Stimulated activated naive CD8-positive, alpha-beta T cell treated with anti-CD3 and anti-CD28 coated beads, Interleukin-15, amount 100 ng/mL, for 72 hours (primary cell): ENCODE data around the gene EPB41.

Source experiments
- ATAC-seq: fragments of 150-1000 bp; cut with Tn5 transposase; 2 replicates; pipeline ENCODE4 v1.10.0; 2021; ENCODE audit warnings: mild to moderate bottlenecking, moderate library complexity
- DNase-seq, 2 donors: peaks; one replicate each; pipeline ENCODE4 v3.0.0; 2021 to 2022
- H3K27ac Mint-ChIP-seq, 2 donors: one replicate each; pipeline ENCODE4 v1.8.0; 2022; ENCODE audit warnings: mild to moderate bottlenecking in 2 of 2, mixed read lengths in 2 of 2, moderate library complexity in 2 of 2
- H3K27me3 Mint-ChIP-seq: one replicate; pipeline ENCODE4 v1.8.0; 2022; ENCODE audit warnings: mixed read lengths
- H3K4me1 Mint-ChIP-seq: one replicate; pipeline ENCODE4 v1.8.0; 2022; ENCODE audit warnings: mild to moderate bottlenecking, mixed read lengths
- H3K4me3 Mint-ChIP-seq, 2 donors: one replicate each; pipeline ENCODE4 v1.8.0; 2022; ENCODE audit warnings: mild to moderate bottlenecking in 2 of 2, mixed read lengths in 2 of 2, moderate library complexity in 1 of 2
- H3K9me3 Mint-ChIP-seq, 2 donors: one replicate each; pipeline ENCODE4 v1.8.0; 2022; ENCODE audit warnings: mixed read lengths in 2 of 2

Gene EPB41

GRCh38 chr1:29113413-29114117 lies 199.2 kb downstream of the EPB41 start:
- no peaks in the 10 kb centered on the region for H3K9me3 Mint-ChIP-seq
- no peaks in the 10 kb centered on the region for H3K27me3 Mint-ChIP-seq
- ATAC-seq (no peak), DNase-seq (no peak)
- H3K4me1 Mint-ChIP-seq: peaks cover 23% of the 10 kb centered on the region
- no peak overlapping the region for H3K4me3 Mint-ChIP-seq
- H3K27ac Mint-ChIP-seq: peak overlapping the region in 1 of 2 donors; percentile 14

- ATAC-seq (no peak), DNase-seq (no peak)
- H3K9me3 Mint-ChIP-seq: no peaks in the 10 kb centered on the region
- no peak overlapping the region for H3K4me3 Mint-ChIP-seq
- H3K4me1 Mint-ChIP-seq: peaks cover 23% of the 10 kb centered on the region
- no peaks in the 10 kb centered on the region for H3K27me3 Mint-ChIP-seq
- no peak overlapping the region for H3K27ac Mint-ChIP-seq
Measured at GRCh38 chr1:29114654-29115053, 200.3 kb downstream of the EPB41 start.

GRCh38 chr1:29117381-29117780 lies 203.0 kb downstream of the EPB41 start:
- H3K27ac Mint-ChIP-seq: peak overlapping the region in 1 of 2 donors; percentile 23
- H3K27me3 Mint-ChIP-seq: peaks cover 2% of the 10 kb centered on the region
- ATAC-seq: no peak
- DNase-seq: no peak
- peaks cover 23% of the 10 kb centered on the region for H3K4me1 Mint-ChIP-seq
- H3K4me3 Mint-ChIP-seq: no peak overlapping the region
- H3K9me3 Mint-ChIP-seq: no peaks in the 10 kb centered on the region

GRCh38 chr1:29119121-29119929 lies 205.0 kb downstream of the EPB41 start:
- ATAC-seq: no peak
- Mint-ChIP-seq H3K9me3 (no peaks in the 10 kb centered on the region), H3K4me3 (no peak overlapping the region), H3K4me1 (peaks cover 21% of the 10 kb centered on the region), H3K27ac (no peak overlapping the region), H3K27me3 (peaks cover 15% of the 10 kb centered on the region)
- DNase-seq: no peak

- Mint-ChIP-seq H3K27ac (no peak overlapping the region), H3K4me1 (peaks cover 24% of the 10 kb centered on the region), H3K4me3 (no peak overlapping the region), H3K9me3 (no peaks in the 10 kb centered on the region), H3K27me3 (peaks cover 19% of the 10 kb centered on the region)
- no peak for DNase-seq
- ATAC-seq: no peak
Measured at GRCh38 chr1:29120367-29120766, 206.0 kb downstream of the EPB41 start.

GRCh38 chr1:29120947-29121485 lies 206.6 kb downstream of the EPB41 start:
- peaks cover 31% of the 10 kb centered on the region for H3K4me1 Mint-ChIP-seq
- peaks cover 26% of the 10 kb centered on the region for H3K27me3 Mint-ChIP-seq
- no peak overlapping the region for H3K27ac Mint-ChIP-seq
- H3K4me3 Mint-ChIP-seq: no peak overlapping the region
- H3K9me3 Mint-ChIP-seq: no peaks in the 10 kb centered on the region
- ATAC-seq: peak; percentile 85
- DNase-seq: peak; percentile 81

- Mint-ChIP-seq H3K9me3 (no peaks in the 10 kb centered on the region), H3K4me1 (peaks cover 31% of the 10 kb centered on the region), H3K27ac (no peak overlapping the region), H3K4me3 (peak overlapping the region; percentile 44 to 45), H3K27me3 (peaks cover 29% of the 10 kb centered on the region)
- ATAC-seq: peak; percentile 18
- no peak for DNase-seq
Measured at GRCh38 chr1:29121516-29121935, 207.2 kb downstream of the EPB41 start.

- DNase-seq: no peak
Measured at GRCh38 chr1:29121936-29122681, 207.7 kb downstream of the EPB41 start.

GRCh38 chr1:29122682-29123052 lies 208.3 kb downstream of the EPB41 start:
- peak overlapping the region in 1 of 2 donors; percentile 87 for H3K27ac Mint-ChIP-seq

More at GRCh38 chr1:29121936-29122681, 207.7 kb downstream of the EPB41 start:
- Mint-ChIP-seq H3K27me3 (peaks cover 29% of the 10 kb centered on the region), H3K27ac (no peak overlapping the region), H3K4me1 (peaks cover 28% of the 10 kb centered on the region), H3K4me3 (peak overlapping the region; percentile 76 to 86), H3K9me3 (no peaks in the 10 kb centered on the region)
- ATAC-seq: no peak

GRCh38 chr1:29123053-29123886 lies 208.9 kb downstream of the EPB41 start:
- H3K4me3 Mint-ChIP-seq: peak overlapping the region; percentile 76 to 86
- DNase-seq: peak; percentile 38 to 48
- peak; percentile 3 for ATAC-seq

More at GRCh38 chr1:29122682-29123052, 208.3 kb downstream of the EPB41 start:
- Mint-ChIP-seq H3K9me3 (no peaks in the 10 kb centered on the region), H3K4me1 (peaks cover 23% of the 10 kb centered on the region), H3K27me3 (peaks cover 29% of the 10 kb centered on the region), H3K4me3 (peak overlapping the region; percentile 76 to 86)
- DNase-seq (no peak), ATAC-seq (no peak)

GRCh38 chr1:29123887-29124365 lies 209.6 kb downstream of the EPB41 start, which contains the start of gene TMEM200B:
TSS of gene TMEM200B (minus strand) at chr1:29123903. CDS start at chr1:29121828, 2,075 bp downstream.
- Mint-ChIP-seq H3K27ac (peak within 1 kb of the TSS in 1 of 2 donors; percentile 87), H3K27me3 (peaks cover 29% of the 10 kb centered on the region), H3K4me3 (peak within 1 kb of the TSS; percentile 83 to 88), H3K4me1 (peaks cover 22% of the 10 kb centered on the region), H3K9me3 (no peaks in the 10 kb centered on the region)
- ATAC-seq (peak; percentile 33), DNase-seq (peak in 1 of 2 donors; percentile 24)

More at GRCh38 chr1:29123053-29123886, 208.9 kb downstream of the EPB41 start:
- H3K9me3 Mint-ChIP-seq: no peaks in the 10 kb centered on the region
- H3K4me1 Mint-ChIP-seq: peaks cover 22% of the 10 kb centered on the region
- peaks cover 29% of the 10 kb centered on the region for H3K27me3 Mint-ChIP-seq
- H3K27ac Mint-ChIP-seq: no peak overlapping the region

GRCh38 chr1:29124366-29125236 lies 210.2 kb downstream of the EPB41 start:
- Mint-ChIP-seq H3K9me3 (no peaks in the 10 kb centered on the region), H3K4me3 (peak overlapping the region; percentile 83 to 88), H3K27me3 (peaks cover 29% of the 10 kb centered on the region), H3K27ac (no peak overlapping the region), H3K4me1 (peaks cover 22% of the 10 kb centered on the region)
- peak; percentile 62 for ATAC-seq
- peak; percentile 68 to 77 for DNase-seq

GRCh38 chr1:29125237-29125641 lies 210.9 kb downstream of the EPB41 start:
- no peak for DNase-seq
- H3K4me1 Mint-ChIP-seq: peaks cover 22% of the 10 kb centered on the region
- H3K27ac Mint-ChIP-seq: peak overlapping the region; percentile 79 to 85
- H3K27me3 Mint-ChIP-seq: peaks cover 29% of the 10 kb centered on the region
- ATAC-seq: no peak
- no peaks in the 10 kb centered on the region for H3K9me3 Mint-ChIP-seq
- H3K4me3 Mint-ChIP-seq: peak overlapping the region; percentile 72 to 73
